GM12801 (cell line): ENCODE measurements around the gene SYNE2.

Experiments
- CTCF ChIP-seq: IDR thresholded peaks from one replicate; pipeline ENCODE4 v1.5.1; 2011; ENCODE audit warnings: control low read depth; ENCODE audit not compliant: insufficient read length; ENCODE audit errors: extremely low read depth

The SYNE2 gene

GRCh38 chr14:64247195-64247594 lies 394.4 kb downstream of the SYNE2 start:
- TF ChIP-seq CTCF = no peak

GRCh38 chr14:64248689-64249088 lies 395.9 kb downstream of the SYNE2 start:
- no peak for TF ChIP-seq CTCF

- no peak for TF ChIP-seq CTCF
Observed at GRCh38 chr14:64249363-64249762, 396.6 kb downstream of the SYNE2 start.

- no peak for TF ChIP-seq CTCF
Observed at GRCh38 chr14:64253672-64254071, 400.9 kb downstream of the SYNE2 start.

- TF ChIP-seq CTCF = no peak
Observed at GRCh38 chr14:64255756-64256155, 403.0 kb downstream of the SYNE2 start.

- no peak for TF ChIP-seq CTCF
Observed at GRCh38 chr14:64260418-64260817, 407.6 kb downstream of the SYNE2 start.

- no peak for TF ChIP-seq CTCF
Observed at GRCh38 chr14:64265222-64265621, 412.4 kb downstream of the SYNE2 start.

GRCh38 chr14:64266239-64266638 lies 413.4 kb downstream of the SYNE2 start:
- no peak for TF ChIP-seq CTCF
